GM12873 (cell line): ENCODE measurements around the gene CAPG.

Source experiments
- TF ChIP-seq, protein P1 (sequence below): IDR thresholded peaks from 2 replicates; pipeline ENCODE4 v1.5.1; 2012; ENCODE audit warnings: low read depth, mild to moderate bottlenecking, moderate library complexity, low read length, control low read depth; ENCODE audit not compliant: insufficient read depth; ENCODE audit errors: missing control alignments

CAPG gene

DNA sequence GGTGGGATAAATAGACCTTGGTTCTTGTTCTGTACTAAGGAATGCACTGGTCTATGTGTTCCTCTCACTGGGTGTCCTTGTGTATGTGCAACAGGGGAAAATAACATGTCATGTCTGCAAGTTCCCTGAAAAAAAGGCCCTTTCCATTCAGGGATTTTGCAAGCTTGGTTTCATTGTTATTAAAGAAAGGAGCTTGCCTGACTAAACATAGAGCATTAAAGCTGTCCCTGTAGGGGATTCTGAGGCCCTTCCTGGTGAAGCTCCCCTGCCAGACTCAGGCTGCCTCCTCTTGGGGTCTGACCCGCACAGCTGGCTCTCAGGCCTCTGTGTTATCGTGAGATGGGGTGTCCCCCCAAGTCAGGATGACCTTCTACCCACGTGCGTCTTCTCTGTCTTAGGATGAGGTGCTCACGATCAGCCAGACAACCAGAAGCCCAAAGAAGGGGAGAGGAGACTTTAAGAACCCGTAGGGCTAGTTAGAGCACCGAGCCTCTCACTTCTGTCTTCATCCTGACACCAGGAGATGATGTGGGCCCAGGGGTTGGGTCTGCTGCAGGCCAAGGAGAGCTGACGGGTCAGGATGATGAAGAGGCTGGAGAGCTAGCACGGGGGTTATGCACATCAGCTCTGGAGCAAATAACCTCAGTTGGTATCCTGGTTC lies 21.2 kb downstream of the CAPG start:
- TF ChIP-seq, protein P1, sequence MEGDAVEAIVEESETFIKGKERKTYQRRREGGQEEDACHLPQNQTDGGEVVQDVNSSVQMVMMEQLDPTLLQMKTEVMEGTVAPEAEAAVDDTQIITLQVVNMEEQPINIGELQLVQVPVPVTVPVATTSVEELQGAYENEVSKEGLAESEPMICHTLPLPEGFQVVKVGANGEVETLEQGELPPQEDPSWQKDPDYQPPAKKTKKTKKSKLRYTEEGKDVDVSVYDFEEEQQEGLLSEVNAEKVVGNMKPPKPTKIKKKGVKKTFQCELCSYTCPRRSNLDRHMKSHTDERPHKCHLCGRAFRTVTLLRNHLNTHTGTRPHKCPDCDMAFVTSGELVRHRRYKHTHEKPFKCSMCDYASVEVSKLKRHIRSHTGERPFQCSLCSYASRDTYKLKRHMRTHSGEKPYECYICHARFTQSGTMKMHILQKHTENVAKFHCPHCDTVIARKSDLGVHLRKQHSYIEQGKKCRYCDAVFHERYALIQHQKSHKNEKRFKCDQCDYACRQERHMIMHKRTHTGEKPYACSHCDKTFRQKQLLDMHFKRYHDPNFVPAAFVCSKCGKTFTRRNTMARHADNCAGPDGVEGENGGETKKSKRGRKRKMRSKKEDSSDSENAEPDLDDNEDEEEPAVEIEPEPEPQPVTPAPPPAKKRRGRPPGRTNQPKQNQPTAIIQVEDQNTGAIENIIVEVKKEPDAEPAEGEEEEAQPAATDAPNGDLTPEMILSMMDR, result no peak

DNA sequence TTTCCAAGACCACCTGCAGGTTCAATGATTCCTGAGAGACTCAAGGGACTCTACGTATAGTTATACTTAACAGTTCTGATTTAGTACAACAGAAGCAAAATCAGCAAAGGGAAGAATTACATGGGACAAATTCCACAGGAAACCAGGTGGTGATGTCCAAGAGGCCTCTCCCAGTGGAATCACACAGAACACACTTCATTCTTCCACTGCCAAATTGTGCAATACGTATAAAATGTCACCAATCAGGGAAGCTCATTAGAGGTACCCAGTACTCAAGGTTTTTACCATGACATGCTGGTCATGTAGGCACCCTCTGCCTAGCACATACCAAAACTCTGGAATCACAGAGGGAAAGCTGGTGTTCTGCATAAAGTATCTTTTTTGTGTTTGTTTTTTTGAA lies 22.4 kb downstream of the CAPG start:
- TF ChIP-seq, protein P1, result no peak

DNA sequence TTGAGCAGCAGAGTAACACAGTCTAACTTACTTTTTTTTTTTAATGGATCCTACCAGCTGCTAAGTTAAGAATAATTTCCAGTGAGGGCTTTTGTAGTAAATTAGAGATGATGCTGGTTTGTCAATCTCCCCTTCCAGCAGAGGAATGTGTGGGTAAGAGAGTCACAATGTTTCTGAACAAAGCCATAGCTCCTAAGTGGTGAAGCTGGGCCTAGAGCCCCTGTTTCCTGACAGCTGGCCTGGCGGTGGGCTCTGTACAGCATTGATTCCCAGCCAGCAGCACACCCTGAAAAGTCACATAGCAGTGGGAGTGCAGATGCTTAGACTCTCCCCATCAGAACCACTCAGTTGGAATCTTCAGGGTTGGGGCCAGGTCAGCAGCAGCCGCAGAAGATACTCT lies 24.4 kb downstream of the CAPG start:
- TF ChIP-seq, protein P1, result no peak

DNA sequence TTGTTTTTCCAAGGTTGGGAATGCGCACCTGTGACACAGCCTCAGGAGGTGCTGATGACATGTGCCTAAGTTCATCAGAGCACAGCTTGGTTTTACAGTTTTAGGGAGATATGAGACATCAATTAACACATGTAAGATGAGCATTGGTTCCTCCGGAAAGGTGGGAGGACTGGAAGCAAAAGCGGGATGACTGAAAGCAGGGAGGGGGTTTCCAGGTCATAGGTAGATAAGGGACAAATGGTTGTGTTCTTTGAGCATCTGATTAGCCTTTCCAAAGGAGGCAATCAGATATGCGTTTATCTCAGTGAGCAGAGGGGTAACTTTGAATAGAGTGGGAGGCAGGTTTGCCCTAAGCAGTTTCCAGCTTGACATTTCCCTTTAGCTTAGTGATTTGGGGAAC lies 26.3 kb downstream of the CAPG start:
- TF ChIP-seq, protein P1, result no peak

DNA sequence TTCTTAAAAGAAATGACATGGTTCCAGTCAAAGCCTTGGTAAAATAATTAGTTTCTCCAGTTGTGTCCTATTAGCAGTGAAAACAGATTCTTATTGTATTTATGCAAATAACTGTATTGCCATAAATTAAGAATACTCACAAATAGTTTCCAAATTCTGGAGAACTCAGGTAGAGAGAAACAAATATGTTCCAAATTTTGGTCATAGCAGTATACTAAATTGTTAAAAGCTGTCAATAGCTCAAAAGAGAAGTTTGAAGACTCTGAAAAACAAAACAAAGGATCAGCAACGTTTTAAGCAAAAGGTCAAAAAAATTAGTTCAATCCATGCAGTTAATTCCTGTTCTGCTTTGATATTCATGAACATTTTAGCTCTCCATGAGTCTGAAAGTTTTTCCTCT lies 30.1 kb downstream of the CAPG start:
- TF ChIP-seq, protein P1, result no peak

DNA sequence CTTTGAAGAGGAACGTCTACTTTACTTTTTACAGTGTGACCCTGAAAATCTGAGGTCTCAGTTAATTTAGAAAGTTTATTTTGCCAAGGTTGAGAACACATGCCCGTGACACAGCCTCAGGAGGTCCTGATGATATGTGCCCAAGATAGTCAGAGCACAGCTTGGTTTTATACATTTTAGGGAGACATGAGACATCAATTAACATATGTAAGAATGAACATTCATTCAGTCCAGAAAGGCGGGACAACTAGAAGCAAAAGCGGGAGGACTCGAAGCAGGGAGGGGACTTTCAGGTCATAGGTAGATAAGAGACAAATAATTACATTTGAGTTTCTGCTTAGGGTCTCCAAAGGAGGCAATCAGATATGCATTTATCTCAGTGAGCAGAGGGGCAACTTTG lies 31.9 kb downstream of the CAPG start:
- TF ChIP-seq, protein P1, result no peak

DNA sequence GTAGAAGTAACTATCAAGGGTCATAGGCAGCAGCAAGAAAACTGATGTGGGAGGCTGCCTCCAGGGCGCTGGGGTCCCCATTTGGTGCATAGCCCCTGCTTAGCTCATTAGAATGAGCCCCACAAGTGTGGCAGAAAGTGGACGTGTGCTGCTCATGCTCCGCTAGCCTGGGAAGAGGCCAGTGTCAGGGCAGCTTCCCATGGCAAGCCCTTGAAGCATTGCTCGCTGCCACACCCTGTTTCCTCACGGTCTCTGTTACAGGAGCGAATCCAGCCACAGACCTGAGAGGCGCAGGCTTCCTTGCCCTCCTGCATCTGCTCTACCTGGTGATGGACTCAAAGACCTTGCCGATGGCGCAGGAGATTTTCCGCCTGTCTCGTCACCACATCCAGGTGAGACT lies 33.1 kb downstream of the CAPG start:
- TF ChIP-seq, protein P1, result no peak
